ENCODE data around the gene ZNF550.

The ZNF550 gene

DNA sequence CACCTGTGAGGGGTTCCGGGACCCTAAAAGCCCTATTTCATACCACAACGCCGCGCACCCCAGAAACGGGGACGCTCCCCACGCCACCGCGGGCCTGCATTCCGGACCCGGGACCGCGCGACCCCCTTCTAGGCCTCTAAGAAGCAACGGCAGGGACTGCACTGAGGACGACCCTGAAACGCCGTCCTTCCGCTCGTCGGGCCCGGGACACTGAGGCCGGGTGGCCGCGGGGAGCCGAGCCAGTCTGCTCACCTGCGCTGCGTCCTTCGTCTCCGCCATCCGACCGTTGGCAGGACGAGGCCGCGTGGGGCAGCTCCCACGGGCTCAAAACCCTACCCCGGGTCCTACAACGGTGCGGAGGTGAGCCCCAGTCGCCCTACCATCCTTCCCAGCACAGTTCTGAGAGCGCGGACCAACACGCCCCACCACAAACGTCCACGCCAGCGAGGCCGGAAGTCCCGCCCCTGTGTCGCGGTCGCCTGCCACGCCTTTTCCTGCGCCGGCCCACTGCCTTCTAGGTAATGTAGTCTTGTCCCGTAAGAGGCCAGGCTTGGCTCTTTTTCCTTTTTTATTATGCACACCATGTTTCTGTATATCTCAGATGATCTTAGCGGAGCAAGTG, at the start of gene ZNF550:
Gene ZNF550 (minus strand): TSS at position 460 of the 622 bp plus-strand sequence. CDS start 181 bp downstream, at position 279.
- peak; percentile 64 for DNase-seq

DNA sequence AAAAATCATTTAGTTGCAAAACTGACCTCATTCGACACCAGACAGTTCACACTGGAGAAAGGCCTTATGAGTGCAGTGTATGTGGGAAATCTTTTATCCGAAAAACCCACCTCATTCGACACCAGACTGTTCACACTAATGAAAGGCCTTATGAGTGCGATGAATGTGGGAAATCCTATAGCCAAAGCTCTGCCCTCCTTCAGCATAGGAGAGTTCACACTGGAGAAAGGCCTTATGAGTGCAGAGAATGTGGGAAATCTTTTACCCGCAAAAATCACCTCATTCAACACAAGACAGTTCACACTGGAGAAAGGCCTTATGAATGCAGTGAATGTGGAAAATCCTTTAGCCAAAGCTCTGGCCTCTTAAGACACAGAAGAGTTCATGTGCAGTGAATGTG, 47.3 kb upstream of the ZNF550 start:
- DNase-seq: no peak

DNA sequence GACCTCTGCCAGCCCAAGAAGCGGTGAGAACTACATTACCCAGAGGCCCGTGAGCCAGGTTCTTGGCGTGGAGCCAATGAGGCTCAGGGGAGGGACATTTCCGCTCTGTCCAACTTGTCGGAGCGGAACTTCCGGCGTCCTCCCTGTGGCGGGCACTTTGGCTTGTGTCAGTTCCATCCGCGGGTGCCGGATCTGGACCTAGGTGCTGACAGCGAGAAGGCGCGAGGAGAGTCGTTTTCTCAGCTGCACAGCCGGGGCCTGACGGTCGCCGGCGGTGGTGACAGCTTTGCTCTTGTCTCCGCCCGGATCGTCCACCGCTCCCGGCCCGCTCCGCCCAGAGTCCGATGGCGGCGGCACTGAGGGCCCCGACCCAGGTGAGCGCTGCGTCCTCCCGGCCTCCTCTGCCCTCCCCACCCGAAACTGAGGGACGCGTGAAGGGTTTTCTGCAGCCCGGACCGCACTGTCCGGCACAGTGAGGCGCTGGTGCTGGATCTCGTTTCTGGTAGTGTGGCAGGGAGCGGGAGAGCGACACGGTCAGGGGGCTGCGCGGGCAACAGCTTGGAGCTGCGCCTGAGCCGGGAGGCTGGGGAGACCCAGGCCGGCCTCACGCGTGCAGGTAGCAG, 40.2 kb upstream of the ZNF550 start, which contains the start of gene ZNF530:
Gene ZNF530 (plus strand): TSS at position 125 of the 623 bp plus-strand sequence. CDS start 4,461 bp downstream, outside the sequence.
- DNase-seq: peak; percentile 85

DNA sequence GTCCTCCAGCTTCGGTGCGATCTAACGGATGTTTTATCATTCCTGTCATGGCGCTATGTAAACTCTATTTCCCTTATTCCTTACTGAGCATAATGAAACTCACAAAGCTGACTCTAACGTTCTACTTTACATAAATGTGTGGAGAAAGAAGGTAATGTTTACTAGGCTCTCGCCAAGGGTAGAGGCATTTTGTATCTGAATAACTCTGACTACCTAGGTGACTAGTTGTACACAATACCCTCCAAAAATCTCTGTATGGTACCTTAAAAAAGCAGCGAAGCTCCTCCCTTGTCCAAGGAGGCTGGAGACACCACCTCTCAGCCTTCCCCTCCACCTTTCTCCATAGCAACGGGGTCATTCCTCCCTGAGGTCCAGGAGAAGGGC, 39.7 kb upstream of the ZNF550 start:
- no peak for DNase-seq

GRCh38 chr19:57587529-57587928, 27.9 kb upstream of the ZNF550 start:
- DNase-seq: no peak

- DNase-seq: peak; percentile 85
Observed at GRCh38 chr19:57583521-57584416, 24.1 kb upstream of the ZNF550 start, which contains the start of gene ZIK1. ZIK1 (plus strand) TSS chr19:57584145; CDS start chr19:57584357, 212 bp downstream.

DNA sequence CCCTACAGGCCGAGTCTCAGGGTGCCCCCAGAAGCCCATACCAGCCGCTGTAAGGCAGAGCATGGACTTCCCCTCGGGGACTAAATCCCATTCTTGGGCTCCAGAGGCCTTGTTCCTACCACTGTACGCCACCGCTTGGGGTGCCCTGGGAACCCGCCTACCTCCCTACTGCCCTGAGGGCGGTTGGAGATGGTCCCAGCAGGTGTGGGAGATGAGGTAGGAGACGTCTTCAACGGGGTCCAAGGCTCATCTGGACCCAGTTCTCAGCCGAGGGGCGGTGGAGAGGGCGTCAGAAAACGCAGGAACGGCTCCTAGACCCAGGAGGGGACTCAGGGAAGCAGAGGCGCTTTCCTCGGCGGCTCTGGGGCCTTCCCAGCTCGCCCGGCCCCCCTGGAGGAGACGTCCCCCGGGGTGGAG, 23.4 kb upstream of the ZNF550 start:
- no peak for DNase-seq

DNA sequence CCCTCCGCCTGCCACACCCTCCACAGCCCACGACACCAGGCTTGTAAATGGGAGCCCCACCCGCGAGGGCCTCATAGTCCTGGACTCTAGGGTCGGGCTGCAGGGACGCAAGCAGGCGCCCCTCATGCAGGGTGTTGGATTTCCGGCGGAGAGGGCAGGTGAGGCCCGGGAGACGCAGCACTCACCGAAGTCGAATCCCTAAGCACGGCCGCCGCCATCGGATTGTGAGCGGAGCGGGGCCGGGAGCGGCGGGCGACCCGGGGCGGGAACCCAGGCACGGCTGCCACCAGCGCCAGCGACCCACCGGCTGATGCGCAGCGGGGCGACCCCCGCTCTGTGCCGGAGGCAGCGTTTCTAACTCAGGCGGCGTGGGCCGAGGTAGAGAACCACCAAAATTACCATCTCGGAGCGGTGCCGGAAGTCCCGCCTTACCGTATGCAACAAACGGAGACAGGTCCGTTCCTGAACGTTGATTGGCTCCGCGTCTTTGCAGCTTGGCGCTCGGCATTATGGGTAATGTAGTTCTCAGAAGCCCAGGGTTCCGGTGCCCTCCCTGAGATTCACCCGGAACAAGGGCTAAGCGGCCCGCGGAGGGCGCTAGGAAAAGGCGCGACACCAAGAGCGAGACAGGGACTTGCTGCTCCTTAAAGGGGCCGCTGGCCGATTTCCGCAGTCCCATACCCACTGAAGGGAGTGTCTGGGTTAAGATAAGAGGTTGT, 19.0 kb upstream of the ZNF550 start, which contains the start of gene ZNF416:
Gene ZNF416 (minus strand): TSS at position 425 of the 719 bp plus-strand sequence. CDS start 207 bp downstream, at position 218.
- peak; percentile 94 for DNase-seq

GRCh38 chr19:57576661-57577060, 17.0 kb upstream of the ZNF550 start:
- DNase-seq: no peak

DNA sequence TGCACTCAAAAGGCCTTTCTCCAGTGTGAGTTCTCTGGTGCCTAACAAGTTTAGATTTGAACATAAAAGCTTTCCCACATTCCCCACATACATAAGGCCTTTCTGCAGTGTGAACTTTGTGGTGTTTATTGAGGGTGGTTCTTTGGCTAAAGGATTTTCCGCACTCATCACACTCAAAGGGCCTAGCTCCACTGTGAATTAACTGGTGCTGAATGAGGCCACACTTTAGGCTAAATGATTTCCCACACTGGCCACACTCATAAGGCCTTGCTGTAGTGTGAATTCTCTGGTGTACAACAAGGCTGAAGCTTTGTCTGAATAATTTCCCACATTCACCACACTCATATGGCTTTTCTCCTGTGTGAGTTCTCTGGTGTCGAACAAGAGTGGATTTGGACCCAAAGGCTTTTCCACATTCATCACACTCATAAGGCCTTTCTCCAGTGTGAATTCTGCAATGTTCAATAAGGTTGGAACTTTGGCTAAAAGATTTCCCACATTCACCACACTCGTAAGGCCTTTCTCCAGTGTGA, 12.8 kb upstream of the ZNF550 start:
- no peak for DNase-seq

DNA sequence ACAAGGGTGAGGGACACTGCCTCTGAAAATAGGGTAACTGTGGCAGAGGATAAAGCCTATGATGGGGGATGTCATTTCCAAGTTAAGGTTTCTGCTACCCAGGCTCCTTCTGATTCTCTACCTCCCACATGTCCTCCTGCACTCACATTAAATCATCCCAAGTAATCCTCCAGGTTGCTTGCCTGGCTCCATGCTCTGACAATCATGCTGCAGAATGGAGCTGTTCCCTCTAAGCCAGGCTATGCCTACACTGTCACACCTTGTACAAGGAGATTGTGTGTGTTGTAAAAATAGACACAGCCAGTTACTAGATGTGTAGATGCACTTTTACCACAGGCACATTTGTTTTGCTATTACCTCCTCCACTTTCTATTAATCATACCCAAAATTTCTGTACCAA, 11.0 kb upstream of the ZNF550 start:
- DNase-seq: no peak

DNA sequence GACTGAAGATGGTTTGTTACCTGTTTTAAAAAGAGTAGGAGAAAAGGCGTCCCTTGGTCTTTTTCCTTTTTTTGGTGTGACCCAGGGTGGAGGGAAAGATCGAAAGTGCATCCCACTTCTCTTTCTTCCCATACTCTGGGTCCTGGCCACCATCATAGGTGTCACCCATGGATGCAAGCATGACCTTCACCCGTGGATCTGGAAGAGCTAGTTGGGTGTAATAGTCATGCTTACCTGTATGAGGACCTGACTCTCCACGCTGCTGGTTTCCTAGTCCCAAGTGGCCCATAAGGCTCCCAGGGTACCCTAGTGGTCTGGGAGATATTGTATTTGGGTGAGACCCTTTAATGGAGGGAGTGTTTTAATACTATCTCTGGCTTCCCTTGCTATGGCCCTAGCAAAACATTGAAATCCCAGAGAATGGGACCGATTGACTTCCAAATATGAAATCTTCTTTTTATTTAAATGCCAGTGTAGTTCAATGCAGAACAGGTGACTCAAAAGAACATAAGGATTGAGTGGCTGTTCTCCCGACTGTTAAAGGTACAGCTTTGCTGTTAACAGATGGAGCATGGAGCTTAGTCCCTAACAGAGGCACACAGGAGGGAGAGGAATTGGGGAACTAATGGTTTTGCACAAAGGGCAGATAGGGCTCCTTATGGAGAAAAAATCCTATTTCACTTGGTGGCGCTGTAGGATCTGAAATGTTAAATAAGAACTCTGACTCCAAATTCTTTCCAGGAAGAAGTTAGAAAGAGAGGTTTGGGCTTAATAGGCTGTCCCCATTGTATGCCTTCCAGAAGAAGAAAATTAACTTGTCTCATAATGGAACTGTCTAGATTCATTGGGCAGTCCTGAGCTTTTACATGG, 7.0 kb upstream of the ZNF550 start:
- DNase-seq: no peak

DNA sequence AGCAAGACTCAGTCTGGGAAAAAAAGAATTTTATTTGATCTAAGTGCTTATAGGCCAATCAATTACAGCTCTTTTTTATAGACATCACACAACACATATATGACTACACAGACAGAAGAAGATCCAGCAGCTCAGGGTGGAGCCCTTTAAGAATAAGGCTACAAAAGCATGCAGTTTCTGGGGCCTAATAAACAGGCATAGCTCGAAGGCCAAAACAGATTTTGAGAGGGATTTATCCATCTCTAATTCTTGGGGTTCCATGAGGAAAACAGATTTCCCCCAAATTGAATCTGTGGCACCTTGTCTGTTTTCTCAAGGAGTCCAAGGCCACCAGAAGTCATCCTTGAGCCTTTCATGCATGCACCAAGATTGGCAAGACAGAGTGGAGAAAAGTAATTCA, 3.9 kb upstream of the ZNF550 start:
- no peak for DNase-seq

DNA sequence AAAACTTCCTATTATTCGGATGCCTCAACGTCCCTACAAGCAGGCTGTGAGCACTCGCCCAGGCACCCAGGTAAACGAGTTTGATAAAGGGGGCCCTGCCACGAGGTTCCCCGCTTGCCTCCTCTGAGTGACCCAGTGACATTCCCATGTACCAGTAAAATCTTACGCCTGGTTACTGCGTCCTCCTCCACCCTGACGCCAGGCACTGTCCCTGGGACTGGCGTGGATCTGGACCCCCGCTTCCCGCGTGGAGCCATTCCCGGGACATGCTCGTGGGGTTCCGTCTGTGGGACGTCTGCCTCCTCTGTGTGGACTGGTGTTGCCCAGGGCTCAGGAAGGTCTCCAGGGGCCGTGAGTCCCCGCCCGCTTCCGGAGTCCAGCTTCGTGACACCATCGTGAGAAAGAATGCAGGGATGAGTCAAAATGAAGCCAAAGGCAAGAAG, 407 bp upstream of the ZNF550 start:
- DNase-seq: no peak

- no peak for DNase-seq
Observed at GRCh38 chr19:57559008-57559403, 657 bp downstream of the ZNF550 start.

GRCh38 chr19:57558525-57558924, 1.1 kb downstream of the ZNF550 start:
- no peak for DNase-seq

GRCh38 chr19:57557659-57558058, 2.0 kb downstream of the ZNF550 start:
- no peak for DNase-seq

DNA sequence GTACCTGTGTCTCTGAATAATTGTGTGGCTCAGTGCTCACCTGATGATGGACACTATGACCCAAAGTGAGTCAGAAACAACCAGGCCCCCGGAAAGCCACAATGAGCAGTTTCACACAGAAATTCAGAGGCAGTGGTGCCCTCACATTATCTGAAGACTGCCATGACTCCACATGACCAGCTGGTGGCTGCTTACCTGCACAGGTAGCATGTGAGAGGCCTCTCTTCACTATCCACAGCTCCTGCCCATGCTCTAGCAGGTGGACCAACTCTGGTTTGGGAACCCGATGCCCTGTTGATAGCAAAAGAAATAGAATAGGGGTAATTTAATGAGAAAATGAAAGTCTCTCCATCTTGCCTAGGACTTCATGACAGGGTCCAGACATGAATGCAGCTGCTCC, 7.2 kb downstream of the ZNF550 start:
- no peak for DNase-seq

- no peak for DNase-seq
Observed at GRCh38 chr19:57546513-57546912, 13.2 kb downstream of the ZNF550 start.

DNA sequence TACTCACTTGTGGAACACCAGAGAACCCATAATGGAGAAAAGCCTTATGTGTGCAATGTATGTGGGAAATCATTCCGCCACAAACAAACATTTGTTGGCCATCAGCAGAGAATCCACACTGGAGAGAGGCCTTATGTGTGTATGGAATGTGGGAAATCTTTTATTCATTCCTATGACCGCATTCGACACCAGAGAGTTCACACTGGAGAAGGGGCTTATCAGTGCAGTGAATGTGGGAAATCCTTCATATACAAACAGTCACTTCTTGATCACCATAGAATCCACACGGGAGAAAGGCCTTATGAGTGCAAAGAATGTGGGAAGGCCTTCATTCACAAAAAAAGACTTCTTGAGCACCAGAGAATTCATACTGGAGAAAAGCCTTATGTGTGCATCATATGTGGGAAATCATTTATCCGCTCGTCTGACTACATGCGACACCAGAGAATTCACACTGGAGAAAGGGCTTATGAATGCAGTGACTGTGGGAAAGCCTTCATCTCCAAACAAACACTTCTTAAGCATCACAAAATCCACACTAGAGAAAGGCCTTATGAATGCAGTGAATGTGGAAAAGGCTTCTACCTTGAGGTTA, 21.6 kb downstream of the ZNF550 start:
- DNase-seq: no peak

Measured in NCI-H1092 (cell line).